ENCODE measurements around the gene PDZD7. TPM values are rescaled to one million over a fixed set of nuclear protein-coding genes. Genes with fewer than 3 reads are reported as not detected.

Gene PDZD7
- total RNA-seq, 2 experiments from 2014 or later = 0.14 to 0.66 TPM

DNA sequence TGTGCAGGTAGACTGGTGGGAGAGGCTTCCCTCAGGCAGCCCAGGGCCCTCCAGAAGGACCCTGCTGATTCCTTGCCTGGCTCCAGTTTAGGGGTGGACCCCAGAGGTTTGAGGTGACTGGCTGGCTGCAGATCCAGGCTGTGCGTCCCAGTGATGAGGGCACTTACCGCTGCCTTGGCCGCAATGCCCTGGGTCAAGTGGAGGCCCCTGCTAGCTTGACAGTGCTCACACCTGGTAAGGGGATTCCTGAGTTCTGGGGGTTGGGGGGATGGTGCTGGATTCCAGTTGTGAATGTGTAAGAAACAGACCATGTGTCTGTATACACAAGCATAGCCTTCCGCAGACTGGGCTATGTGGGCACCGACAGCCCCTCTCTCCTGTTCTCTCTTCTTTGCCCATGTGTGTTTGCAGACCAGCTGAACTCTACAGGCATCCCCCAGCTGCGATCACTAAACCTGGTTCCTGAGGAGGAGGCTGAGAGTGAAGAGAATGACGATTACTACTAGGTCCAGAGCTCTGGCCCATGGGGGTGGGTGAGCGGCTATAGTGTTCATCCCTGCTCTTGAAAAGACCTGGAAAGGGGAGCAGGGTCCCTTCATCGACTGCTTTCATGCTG, 33.6 kb upstream of the PDZD7 start:
- Mint-ChIP-seq H3K36me3 (no peaks in the 10 kb centered on the region), H3K4me3 (no peak overlapping the region), H3K27me3 (peaks cover 59% of the 10 kb centered on the region), H3K4me1 (peaks cover 24% of the 10 kb centered on the region), H3K27ac (no peak overlapping the region), H3K9me3 (no peaks in the 10 kb centered on the region)
- no peak for DNase-seq

DNA sequence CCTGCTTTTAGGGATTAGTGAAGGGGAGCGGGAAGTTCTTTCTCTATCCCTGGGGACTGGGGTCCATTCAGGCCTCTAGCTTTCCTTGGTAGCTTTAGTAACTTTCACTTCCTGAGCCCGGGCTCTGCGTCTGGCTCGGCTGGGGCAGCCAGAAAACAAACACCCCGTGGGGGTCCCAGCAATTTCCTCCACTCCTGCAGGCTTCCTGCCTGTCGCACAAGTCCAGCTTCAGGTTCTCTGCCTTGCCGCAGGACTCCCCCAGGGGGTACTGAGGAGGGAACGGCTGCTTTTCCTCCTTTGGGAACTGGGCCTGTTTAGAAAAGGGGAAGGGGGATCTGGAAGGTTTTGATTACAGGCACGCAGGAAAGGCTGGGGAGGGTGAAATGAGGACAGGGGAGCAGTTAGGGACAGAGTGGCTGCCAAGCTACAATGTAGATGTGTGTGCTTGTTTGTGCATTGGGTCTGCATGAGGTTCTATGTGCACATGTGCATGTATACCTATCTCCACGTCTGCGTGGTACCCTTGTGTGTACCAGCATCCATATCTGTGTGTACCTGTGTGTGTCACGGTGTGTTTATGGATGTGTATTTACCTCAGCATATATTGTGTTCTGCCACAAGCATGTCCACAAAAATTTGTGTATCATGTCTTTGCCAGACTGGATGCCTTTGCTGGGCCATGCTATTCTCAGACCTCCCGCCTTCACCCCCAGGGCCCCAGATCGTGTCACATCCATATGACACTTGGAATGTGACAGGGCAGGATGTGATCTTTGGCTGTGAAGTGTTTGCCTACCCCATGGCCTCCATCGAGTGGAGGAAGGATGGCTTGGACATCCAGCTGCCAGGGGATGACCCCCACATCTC, 32.9 kb upstream of the PDZD7 start:
- Mint-ChIP-seq H3K9me3 (no peaks in the 10 kb centered on the region), H3K4me1 (peaks cover 27% of the 10 kb centered on the region), H3K27ac (no peak overlapping the region), H3K36me3 (no peaks in the 10 kb centered on the region), H3K4me3 (no peak overlapping the region), H3K27me3 (peaks cover 59% of the 10 kb centered on the region)
- DNase-seq = no peak

DNA sequence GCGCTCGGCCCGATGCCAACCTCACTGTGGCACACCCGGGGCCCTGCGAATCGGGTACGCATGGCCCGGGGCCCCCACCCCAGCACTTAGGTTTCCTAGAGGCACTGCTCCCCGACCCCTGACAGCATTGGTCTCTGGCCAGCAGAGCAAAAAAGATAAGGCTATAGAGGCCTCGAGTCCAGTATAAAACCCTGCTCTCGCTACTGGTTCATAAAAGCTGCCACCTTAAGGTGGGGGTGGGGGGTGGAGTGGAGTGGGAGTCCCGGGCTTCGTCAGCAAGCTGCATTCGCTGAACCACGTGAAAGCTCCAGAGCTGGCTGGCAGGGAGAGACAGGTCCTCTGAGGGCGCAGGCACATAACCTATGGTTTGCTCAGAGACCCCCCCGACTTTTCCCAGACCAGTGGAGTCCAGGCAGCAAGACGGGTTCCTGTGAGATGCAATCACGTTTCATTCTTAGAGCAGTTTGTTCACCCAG, 32.2 kb upstream of the PDZD7 start:
- Mint-ChIP-seq H3K9me3 (no peaks in the 10 kb centered on the region), H3K36me3 (no peaks in the 10 kb centered on the region), H3K27me3 (peaks cover 59% of the 10 kb centered on the region), H3K27ac (no peak overlapping the region), H3K4me3 (no peak overlapping the region), H3K4me1 (peaks cover 27% of the 10 kb centered on the region)
- no peak for DNase-seq

DNA sequence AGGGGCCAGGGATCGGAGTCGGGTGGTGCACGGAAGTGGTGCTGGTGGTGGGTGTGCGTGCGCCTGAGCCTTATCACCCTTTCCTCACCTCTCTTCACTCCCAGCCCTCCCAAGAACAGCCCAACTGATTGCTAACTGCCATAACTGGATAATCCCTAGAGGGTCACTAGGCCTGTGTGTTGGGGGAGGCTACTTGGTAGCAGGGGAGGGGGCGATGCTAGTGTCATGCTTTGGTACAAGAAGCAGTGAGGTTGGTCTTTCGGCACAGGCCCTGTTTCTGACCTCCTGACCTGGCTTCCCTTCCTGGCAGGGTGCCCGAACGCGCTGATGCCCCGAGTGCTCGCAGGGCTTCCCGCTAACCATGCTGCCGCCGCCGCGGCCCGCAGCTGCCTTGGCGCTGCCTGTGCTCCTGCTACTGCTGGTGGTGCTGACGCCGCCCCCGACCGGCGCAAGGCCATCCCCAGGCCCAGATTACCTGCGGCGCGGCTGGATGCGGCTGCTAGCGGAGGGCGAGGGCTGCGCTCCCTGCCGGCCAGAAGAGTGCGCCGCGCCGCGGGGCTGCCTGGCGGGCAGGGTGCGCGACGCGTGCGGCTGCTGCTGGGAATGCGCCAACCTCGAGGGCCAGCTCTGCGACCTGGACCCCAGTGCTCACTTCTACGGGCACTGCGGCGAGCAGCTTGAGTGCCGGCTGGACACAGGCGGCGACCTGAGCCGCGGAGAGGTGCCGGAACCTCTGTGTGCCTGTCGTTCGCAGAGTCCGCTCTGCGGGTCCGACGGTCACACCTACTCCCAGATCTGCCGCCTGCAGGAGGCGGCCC, 31.5 kb upstream of the PDZD7 start:
- Mint-ChIP-seq H3K4me1 (peaks cover 24% of the 10 kb centered on the region), H3K9me3 (no peaks in the 10 kb centered on the region), H3K4me3 (peak overlapping the region; percentile 51), H3K27me3 (peaks cover 55% of the 10 kb centered on the region), H3K27ac (no peak overlapping the region), H3K36me3 (no peaks in the 10 kb centered on the region)
- peak; percentile 67 for DNase-seq

DNA sequence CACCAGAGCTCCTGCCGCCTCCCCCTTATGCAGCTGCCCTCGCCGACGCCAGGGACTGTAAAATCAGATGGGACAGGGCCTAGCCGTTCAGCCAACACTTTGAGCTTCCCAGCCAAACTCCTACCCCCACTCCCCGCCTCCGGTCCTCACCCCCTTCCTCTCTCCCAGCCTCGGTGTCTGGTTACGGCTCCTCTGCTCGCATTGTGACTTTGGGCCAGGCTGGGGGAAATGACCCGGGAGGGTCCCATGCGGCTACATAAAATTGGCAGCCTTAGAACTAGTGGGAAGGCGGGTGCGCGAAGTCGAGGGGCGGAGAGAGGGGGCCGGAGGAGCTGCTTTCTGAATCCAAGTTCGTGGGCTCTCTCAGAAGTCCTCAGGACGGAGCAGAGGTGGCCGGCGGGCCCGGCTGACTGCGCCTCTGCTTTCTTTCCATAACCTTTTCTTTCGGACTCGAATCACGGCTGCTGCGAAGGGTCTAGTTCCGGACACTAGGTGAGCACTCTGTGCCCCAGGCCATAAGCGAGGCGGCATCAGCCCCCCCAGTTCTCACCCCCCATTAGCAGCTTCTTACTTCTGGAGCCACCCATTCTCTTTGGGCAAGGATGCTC, 30.8 kb upstream of the PDZD7 start, which contains the start of gene KAZALD1:
KAZALD1 (plus strand) TSS at position 366 of the 608 bp plus-strand sequence. CDS start 604 bp downstream, outside the sequence.
- no peaks in the 10 kb centered on the region for H3K9me3 Mint-ChIP-seq
- DNase-seq = no peak
- H3K36me3 Mint-ChIP-seq = peaks cover 2% of the 10 kb centered on the region
- peaks cover 24% of the 10 kb centered on the region for H3K4me1 Mint-ChIP-seq
- peaks cover 49% of the 10 kb centered on the region for H3K27me3 Mint-ChIP-seq
- H3K27ac Mint-ChIP-seq = peak within 1 kb of the TSS; percentile 91
- peak within 1 kb of the TSS; percentile 97 for H3K4me3 Mint-ChIP-seq

DNA sequence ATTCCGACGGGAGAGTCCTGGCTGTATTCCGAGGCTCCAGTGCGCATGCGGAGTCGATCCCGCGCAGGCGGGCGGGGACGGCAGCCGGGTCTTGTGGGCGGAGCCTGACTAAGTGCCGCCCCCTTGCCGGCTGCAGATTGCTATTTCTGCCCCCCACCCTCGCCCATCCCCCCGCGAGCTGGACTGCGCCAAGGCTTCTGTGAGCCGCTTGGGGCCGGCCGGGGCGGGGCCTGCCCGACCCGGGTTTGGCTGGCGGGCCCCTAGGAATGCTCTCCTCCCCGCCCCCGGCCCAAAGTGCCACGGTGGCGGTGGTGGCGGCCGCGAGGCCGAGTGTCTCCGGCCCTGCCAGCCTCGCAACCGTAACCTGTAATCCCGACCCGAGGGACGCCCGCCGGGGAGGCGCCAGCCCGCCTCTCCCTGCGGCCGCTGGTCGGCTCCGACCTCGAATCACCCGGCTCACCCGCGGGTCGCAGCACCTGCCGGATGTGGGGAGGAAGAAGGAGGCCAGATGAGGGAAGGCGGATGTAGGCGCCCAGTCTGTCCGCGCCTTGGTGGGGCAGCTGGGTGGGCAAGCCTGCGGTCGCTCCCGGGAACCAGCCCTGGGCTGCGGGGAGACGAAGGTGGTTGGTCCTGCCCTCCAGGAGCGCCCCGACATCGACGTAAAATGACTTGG, 30.2 kb upstream of the PDZD7 start:
- peak; percentile 92 for DNase-seq
- Mint-ChIP-seq H3K4me1 (peaks cover 22% of the 10 kb centered on the region), H3K27me3 (peaks cover 46% of the 10 kb centered on the region), H3K9me3 (no peaks in the 10 kb centered on the region), H3K4me3 (peak overlapping the region; percentile 97), H3K27ac (peak overlapping the region; percentile 91), H3K36me3 (peaks cover 2% of the 10 kb centered on the region)

DNA sequence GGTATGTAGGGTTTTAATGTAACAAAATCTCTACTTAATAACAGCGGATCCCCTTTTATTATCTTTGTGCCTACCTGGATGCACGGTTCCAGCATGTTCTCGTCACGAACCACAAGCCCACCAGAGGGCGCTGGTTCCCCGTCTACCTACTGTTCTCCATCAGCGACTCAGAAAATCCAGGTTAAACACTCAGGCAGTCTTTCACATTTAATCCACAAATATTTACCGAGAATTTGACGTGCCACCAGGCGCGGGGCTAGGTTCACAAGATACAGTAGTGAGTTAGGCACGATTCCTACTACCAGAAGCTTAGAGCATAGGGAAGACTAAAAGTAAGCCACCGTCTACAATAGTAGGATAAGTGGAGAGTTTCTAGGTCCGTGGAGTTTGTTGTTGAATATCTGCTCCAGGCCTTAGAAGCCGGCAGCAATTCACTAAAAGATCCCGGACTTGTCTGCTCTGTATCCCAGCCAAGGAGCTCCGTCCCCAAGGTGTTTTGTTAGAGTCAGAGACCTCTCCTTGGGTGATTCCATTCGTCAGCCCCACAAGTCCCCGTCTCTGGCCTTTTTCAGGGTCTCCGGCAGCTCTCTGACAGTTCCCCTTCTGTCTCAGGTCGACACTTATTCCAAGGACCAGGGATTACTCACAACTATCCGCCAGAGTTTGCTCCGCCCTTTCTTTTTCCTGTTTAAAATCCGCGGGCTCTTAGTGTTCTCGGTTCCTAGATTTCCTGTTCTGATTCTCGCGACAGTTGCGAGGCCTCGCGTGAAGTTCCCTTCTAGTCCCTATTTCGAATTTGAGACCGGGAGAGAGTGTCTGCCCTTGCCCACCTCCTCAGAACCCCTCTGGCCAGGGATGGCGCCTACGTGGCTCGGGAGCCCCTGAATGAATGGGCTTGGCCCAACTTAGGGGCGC, 29.4 kb upstream of the PDZD7 start:
- H3K4me1 Mint-ChIP-seq = peaks cover 18% of the 10 kb centered on the region

DNA sequence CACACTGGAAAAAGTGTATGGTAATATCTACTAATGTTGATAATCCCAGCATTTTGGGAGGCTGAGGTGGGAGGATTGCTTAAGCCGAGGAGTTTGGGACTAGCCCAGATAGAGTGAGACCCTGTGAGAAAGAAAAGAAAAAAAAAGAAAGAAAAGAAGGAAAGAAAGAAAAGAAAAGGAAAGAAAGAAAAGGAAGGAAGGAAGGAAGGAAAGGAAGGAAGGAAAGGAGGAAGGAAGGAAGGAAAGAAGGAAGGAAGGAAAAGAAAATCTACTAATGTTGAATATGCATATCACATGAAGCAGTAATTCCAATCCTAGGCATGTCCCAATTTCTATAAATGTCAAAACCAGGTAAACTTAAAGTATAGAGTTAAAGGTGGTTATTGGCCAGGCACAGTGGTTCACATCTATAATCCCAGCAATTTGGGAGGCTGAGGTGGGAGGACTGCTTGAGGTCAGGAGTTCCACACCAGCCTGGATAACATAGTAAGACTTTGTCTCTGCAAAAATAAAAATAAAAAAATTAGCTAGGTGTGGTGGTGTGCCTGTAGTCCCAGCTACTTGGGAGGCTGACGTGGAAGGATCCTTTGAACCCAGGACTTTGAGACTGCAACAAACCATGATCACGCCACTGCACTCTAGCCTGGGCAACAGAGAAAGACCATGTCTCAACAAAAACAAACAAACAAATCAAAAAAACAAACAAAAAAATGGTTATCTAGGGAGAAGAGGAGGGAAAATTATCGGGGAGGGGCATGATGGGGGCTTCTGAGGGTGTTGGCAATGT, 25.6 kb upstream of the PDZD7 start:
- Mint-ChIP-seq H3K27ac (no peak overlapping the region), H3K4me1 (peaks cover 8% of the 10 kb centered on the region), H3K4me3 (no peak overlapping the region)

More for the DNA sequence above, 29.4 kb upstream of the PDZD7 start:
- peak; percentile 82 for DNase-seq
- peaks cover 2% of the 10 kb centered on the region for H3K36me3 Mint-ChIP-seq
- H3K27ac Mint-ChIP-seq = peak overlapping the region; percentile 91
- no peaks in the 10 kb centered on the region for H3K9me3 Mint-ChIP-seq
- peaks cover 38% of the 10 kb centered on the region for H3K27me3 Mint-ChIP-seq
- H3K4me3 Mint-ChIP-seq = peak overlapping the region; percentile 97

DNA sequence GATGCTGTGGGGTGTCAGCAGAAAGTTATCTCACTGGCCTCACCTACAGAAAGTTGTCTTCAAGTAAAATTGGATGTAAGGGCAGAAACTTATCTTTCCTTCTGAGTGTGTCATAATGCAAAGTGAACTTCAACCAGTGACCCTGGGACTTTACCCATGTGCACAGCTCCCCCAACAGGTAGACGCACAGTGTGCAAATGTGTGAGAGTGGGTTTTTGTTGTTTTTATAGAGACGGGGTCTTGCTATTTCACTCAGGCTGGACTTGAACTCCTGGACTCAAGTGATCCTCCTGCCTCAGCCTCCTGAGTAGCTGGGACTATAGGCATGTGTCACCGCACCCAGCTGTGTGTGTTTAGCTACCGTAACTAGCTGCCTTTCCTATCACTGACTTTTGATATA, 24.5 kb upstream of the PDZD7 start:
- Mint-ChIP-seq H3K9me3 (no peaks in the 10 kb centered on the region), H3K27ac (no peak overlapping the region), H3K4me1 (peaks cover 9% of the 10 kb centered on the region), H3K27me3 (peaks cover 11% of the 10 kb centered on the region), H3K4me3 (no peak overlapping the region), H3K36me3 (peaks cover 2% of the 10 kb centered on the region)
- no peak for DNase-seq

More for the DNA sequence above, 25.6 kb upstream of the PDZD7 start:
- Mint-ChIP-seq H3K9me3 (no peaks in the 10 kb centered on the region), H3K27me3 (peaks cover 4% of the 10 kb centered on the region), H3K36me3 (peaks cover 2% of the 10 kb centered on the region)
- no peak for DNase-seq

DNA sequence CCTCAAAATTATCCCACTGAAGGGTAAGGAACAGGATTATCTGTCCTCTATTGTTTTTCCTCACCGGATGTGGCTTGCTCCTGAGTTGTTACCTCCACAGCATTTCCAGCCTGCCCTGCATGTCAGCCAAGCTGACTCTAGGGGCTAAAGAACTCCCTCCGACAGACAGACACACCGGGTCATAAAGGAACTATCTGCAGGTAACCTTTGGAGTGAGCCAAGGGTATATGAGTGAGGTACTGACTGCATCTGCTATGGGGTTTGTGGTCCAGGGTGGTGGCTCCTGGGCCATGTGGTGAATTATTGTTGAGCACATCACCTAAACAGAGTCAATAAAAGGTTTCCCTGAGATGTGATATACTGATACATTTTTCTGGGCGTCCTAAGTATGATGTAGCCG, 23.9 kb upstream of the PDZD7 start:
- Mint-ChIP-seq H3K36me3 (peaks cover 2% of the 10 kb centered on the region), H3K4me1 (peaks cover 9% of the 10 kb centered on the region), H3K4me3 (no peak overlapping the region), H3K27ac (no peak overlapping the region), H3K9me3 (no peaks in the 10 kb centered on the region), H3K27me3 (peaks cover 16% of the 10 kb centered on the region)
- DNase-seq = no peak

DNA sequence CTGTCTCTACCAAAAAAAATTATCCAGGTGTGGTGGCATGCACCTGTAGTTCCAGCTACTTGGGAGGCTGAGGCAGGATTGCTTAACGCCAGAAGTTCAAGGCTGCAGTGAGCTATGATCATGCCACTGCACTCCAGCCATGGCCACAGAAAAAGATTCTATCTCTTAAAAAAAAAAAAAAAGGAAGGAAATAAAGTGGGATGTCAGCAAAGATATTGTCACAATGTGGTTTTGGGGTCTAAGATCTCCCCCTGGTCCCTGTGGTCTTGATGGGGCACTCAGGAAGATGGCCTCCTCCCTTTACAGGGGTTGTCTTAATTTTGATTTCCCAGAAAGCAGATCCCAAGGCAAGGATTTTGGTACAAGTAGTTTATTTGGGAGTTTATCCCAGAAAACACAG, 23.4 kb upstream of the PDZD7 start:
- no peak overlapping the region for H3K27ac Mint-ChIP-seq
- no peaks in the 10 kb centered on the region for H3K9me3 Mint-ChIP-seq
- peaks cover 4% of the 10 kb centered on the region for H3K4me1 Mint-ChIP-seq
- H3K4me3 Mint-ChIP-seq = no peak overlapping the region
- H3K27me3 Mint-ChIP-seq = peaks cover 22% of the 10 kb centered on the region
- H3K36me3 Mint-ChIP-seq = peaks cover 2% of the 10 kb centered on the region
- no peak for DNase-seq

DNA sequence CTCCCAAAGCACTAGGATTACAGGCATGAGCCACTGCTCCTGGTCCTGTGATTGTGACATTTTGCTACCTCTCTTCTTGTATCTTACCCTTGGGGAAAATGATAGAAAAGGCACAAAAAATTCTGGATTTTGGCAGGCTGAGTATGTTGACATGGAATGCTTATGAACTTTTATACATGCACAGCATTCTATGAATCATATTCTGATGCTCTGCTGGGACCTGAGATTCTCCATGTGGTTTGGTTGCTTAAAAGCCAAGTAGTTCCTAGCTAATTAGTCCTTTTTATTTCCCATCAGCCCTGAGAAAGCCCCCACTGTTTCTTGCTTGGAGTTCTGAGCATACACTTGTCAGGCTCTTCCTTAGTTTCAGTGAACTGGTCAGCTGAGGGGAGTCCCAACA, 22.6 kb upstream of the PDZD7 start:
- no peak for DNase-seq
- H3K27ac Mint-ChIP-seq = no peak overlapping the region
- H3K4me3 Mint-ChIP-seq = no peak overlapping the region
- no peaks in the 10 kb centered on the region for H3K9me3 Mint-ChIP-seq
- H3K36me3 Mint-ChIP-seq = peaks cover 2% of the 10 kb centered on the region
- peaks cover 3% of the 10 kb centered on the region for H3K4me1 Mint-ChIP-seq
- peaks cover 30% of the 10 kb centered on the region for H3K27me3 Mint-ChIP-seq

DNA sequence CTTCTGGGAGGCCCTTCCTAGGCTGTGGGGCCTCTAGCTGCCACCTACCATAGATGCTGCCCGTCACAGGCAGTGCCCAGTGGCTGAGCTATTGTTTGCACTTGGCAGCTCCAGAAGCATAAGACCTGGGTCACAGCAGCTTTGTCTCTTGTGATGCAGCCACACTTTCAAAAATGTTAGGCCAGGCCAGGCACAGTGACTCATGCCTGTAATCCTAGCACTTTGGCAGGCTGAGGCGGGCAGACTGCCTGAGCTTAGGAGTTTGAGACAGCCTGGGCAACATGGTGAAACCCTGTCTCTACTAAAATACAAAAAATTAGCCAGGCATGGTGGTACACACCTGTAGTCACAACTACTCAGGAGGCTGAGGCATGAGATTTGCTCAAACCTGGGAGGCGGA, 21.4 kb upstream of the PDZD7 start:
- Mint-ChIP-seq H3K4me3 (no peak overlapping the region), H3K27ac (no peak overlapping the region), H3K27me3 (peaks cover 42% of the 10 kb centered on the region), H3K9me3 (no peaks in the 10 kb centered on the region), H3K36me3 (peaks cover 2% of the 10 kb centered on the region), H3K4me1 (peaks cover 3% of the 10 kb centered on the region)
- DNase-seq = no peak

All from activated naive CD8-positive, alpha-beta T cell treated with anti-CD3 and anti-CD28 coated beads for 36 hours (primary cell).